Subcutaneous abdominal adipose tissue (tissue), 5 donors: ENCODE data around the gene NEDD9.

Experiments used
- H3K27ac ChIP-seq: one replicate; pipeline ENCODE4 v1.7.0; 2013; ENCODE audit warnings: low read depth, mild to moderate bottlenecking, inconsistent platforms, low read length, moderate library complexity
- H3K27me3 ChIP-seq, 5 donors: one replicate each; pipeline ENCODE4 v1.7.0; 2013; ENCODE audit warnings: low read length in 5 of 5, inconsistent platforms in 1 of 5; ENCODE audit not compliant: control insufficient read depth in 5 of 5, insufficient read depth in 4 of 5
- H3K36me3 ChIP-seq, 5 donors: one replicate each; pipeline ENCODE4 v1.7.0; 2013; ENCODE audit warnings: low read length in 5 of 5; ENCODE audit not compliant: control insufficient read depth in 5 of 5, insufficient read depth in 5 of 5
- H3K4me1 ChIP-seq, 5 donors: one replicate each; pipeline ENCODE4 v1.7.0; 2013; ENCODE audit warnings: low read length in 5 of 5, mild to moderate bottlenecking in 3 of 5, moderate library complexity in 1 of 5; ENCODE audit not compliant: control insufficient read depth in 5 of 5, insufficient read depth in 5 of 5
- H3K4me3 ChIP-seq, 5 donors: one replicate each; pipeline ENCODE4 v1.7.0; 2013; ENCODE audit warnings: low read length in 5 of 5, low read depth in 1 of 5
- H3K9ac ChIP-seq, 5 donors: one replicate each; pipeline ENCODE4 v1.7.0; 2013; ENCODE audit warnings: low read length in 5 of 5, mild to moderate bottlenecking in 4 of 5, moderate library complexity in 3 of 5
- H3K9me3 ChIP-seq, 5 donors: one replicate each; pipeline ENCODE4 v1.7.0; 2013; ENCODE audit warnings: low read length in 5 of 5; ENCODE audit not compliant: control insufficient read depth in 5 of 5
- donor health status: healthy.
- donor health status: healthy.
- donor health status: healthy.
- donor health status: healthy.
- donor health status: healthy.

The NEDD9 gene

GRCh38 chr6:11236076-11236750 is 3.7 kb upstream of the NEDD9 start:
- H3K27ac ChIP-seq = peak overlapping the region; percentile 79
- H3K27me3 ChIP-seq = no peaks in the 10 kb centered on the region
- peaks cover 6 to 43% (median 36%) of the 10 kb centered on the region in 5 donors for H3K4me1 ChIP-seq
- H3K9ac ChIP-seq = no peak overlapping the region
- peak overlapping the region in 1 of 5 donors; percentile 4 for H3K4me3 ChIP-seq
- no peaks in the 10 kb centered on the region for H3K9me3 ChIP-seq
- H3K36me3 ChIP-seq = no peaks in the 10 kb centered on the region

DNA sequence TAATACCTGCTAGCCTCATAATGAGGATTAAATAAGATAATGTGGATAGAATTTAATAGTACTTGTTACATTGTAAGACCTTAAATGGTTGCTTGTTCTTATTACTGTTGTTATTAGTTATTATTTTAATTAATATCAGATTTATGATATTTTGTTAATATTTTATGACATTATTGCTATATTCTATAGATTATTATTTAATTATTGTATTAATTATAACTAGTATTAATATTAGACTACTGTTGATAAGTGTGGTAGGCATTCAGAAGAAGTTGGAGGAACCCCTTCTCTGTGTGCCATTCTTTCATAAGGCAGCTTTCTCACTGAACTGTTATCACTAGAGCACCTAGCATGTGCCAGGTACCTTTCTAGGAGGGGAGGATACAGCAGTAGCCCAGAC is 2.6 kb upstream of the NEDD9 start:
- no peak overlapping the region for H3K27ac ChIP-seq

DNA sequence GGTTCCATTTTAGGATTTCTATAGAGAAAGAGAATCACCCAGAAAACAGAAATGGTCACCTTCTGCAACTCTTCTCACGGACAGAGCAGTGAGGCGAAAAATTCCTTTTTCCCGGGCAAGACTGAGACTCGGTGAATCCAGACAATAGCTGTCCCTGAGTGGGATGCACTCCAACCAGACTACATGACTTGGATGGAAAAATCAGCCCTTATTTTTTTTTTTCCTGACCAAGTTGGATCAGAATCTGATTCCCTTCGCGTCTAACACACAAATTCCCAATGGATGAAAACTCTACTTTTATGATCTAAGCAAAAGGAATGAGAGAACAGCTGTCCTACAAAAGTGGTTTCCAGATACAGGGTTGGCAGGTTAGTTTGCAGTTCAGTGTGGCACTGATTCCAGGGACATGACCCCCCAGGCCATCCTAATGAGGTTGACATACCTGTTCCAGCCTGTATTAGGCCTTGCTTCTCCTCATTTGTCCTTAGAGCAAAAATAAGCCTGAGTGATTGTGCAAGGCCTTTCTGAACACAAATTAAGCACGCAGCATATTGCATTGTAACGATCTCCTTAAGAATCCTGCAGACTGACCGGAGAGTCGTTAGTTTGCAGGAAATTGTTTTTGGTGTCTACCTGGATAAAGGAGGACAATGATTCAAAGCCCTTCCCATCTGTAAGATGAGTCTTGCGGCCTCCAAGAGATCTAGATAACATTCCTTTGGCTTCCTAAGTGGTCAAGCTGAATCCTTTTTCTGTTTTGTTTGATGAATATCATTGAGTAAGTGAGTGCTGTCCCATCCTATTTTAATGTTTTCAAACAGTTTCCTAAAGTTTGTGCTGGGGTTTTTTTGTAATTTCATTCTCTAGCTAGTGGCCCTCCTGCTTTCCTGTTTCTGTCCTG is 1.5 kb upstream of the NEDD9 start:
- Histone ChIP-seq H3K27ac (peak overlapping the region; percentile 92), H3K27me3 (no peaks in the 10 kb centered on the region), H3K9ac (peak overlapping the region in 2 of 5 donors; percentile 90 to 95), H3K4me3 (peak overlapping the region in 2 of 5 donors; percentile 100), H3K36me3 (no peaks in the 10 kb centered on the region), H3K4me1 (peaks cover 6 to 65% (median 49%) of the 10 kb centered on the region in 5 donors), H3K9me3 (no peaks in the 10 kb centered on the region)

More for the DNA sequence above, 2.6 kb upstream of the NEDD9 start:
- Histone ChIP-seq H3K9me3 (no peaks in the 10 kb centered on the region), H3K4me3 (no peak overlapping the region), H3K36me3 (no peaks in the 10 kb centered on the region), H3K27me3 (no peaks in the 10 kb centered on the region), H3K9ac (no peak overlapping the region), H3K4me1 (peaks cover 6 to 53% (median 38%) of the 10 kb centered on the region in 5 donors)

DNA sequence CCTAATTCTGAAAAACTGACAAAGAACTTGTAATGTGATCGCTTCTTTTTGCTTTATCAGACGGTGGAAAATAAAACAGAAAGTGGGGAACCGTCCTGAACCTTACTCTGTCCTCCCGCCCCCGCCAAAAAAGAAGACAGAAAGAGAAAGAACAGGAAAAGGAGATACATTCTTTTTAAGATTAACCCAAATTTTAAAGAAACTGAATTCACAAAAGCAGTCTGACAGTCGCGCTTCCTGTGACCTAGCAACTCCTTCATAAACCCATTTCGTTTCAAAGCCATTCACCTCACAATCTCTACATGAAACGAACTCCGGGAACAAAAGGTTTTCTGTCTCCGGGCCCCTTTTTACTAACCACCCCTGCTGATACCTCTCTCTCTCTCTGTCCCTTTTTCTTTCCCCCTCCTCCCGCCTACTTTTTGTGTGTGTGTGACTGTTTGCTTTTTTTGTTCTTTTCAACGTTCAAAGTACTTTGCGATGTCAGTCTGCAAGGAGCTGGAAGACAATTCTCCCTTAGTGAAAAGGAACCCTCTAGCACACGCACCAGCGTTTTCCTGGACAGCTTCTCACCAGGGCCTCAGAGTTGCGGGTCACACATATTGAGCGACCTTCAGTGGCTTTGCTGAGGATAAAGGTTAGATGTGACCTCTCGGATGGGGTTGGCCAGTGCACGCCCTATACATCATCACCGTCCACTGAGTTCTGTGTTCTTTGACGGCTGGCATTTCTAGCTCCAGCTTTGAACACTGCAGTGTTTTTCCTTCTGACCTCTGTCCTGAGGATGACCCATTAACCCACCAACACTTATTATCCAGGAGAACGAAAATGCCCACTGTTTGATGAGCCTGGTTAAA is 530 bp upstream of the NEDD9 start:
- Histone ChIP-seq H3K27me3 (no peaks in the 10 kb centered on the region), H3K4me1 (peaks cover 6 to 66% (median 55%) of the 10 kb centered on the region in 5 donors), H3K9me3 (no peaks in the 10 kb centered on the region), H3K36me3 (no peaks in the 10 kb centered on the region), H3K4me3 (peak overlapping the region; percentile 95 to 100 (median 100)), H3K27ac (peak overlapping the region; percentile 92), H3K9ac (peak overlapping the region; percentile 73 to 95 (median 90))

DNA sequence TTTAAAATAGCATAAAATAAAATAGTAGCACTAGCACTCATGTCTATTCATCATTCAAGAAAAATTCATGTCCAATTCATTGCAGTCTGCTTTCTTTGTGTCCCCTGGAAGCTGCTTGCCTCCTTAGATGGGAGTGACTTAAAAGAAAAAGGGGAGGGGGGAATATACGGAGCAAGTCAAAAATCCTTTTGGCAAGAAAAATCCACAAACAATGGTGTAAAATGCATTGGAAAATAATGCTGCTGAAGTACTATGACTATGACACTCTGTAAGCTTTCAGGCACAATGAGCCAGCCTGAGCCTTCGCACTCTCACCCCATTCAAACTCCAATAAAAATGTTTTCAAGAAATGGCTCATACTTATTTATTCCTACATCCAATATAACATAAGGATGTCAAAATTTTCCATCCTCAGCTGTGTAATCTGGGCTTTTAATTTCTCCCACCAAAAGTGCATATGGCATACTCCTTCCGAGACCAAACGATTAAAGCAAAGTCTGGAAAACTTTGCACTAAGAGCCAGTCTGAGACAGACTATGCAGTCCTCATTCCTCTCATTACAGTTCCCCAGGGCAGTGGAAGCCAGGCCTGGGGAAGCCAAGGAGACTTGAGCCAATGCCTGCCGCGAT is 790 bp downstream of the NEDD9 start:
- H3K4me1 ChIP-seq = peaks cover 6 to 75% (median 55%) of the 10 kb centered on the region in 5 donors
- no peaks in the 10 kb centered on the region for H3K27me3 ChIP-seq
- peak overlapping the region; percentile 84 to 96 (median 91) for H3K9ac ChIP-seq
- H3K4me3 ChIP-seq = peak overlapping the region; percentile 95 to 100 (median 100)
- peak overlapping the region; percentile 92 for H3K27ac ChIP-seq
- H3K9me3 ChIP-seq = no peaks in the 10 kb centered on the region
- no peaks in the 10 kb centered on the region for H3K36me3 ChIP-seq

GRCh38 chr6:11231108-11231463 is 1.4 kb downstream of the NEDD9 start:
- no peaks in the 10 kb centered on the region for H3K9me3 ChIP-seq
- peak overlapping the region; percentile 95 to 100 (median 100) for H3K4me3 ChIP-seq
- peak overlapping the region; percentile 84 to 96 (median 91) for H3K9ac ChIP-seq
- H3K27me3 ChIP-seq = no peaks in the 10 kb centered on the region
- H3K36me3 ChIP-seq = peaks cover 0 to 1% (median 0%) of the 10 kb centered on the region in 5 donors
- peak overlapping the region; percentile 92 for H3K27ac ChIP-seq
- H3K4me1 ChIP-seq = peaks cover 6 to 69% (median 52%) of the 10 kb centered on the region in 5 donors

GRCh38 chr6:11230158-11231107 is 2.0 kb downstream of the NEDD9 start:
- Histone ChIP-seq H3K9me3 (no peaks in the 10 kb centered on the region), H3K4me1 (peaks cover 6 to 63% (median 54%) of the 10 kb centered on the region in 5 donors), H3K4me3 (peak overlapping the region; percentile 95 to 100 (median 100)), H3K27me3 (no peaks in the 10 kb centered on the region), H3K27ac (peak overlapping the region; percentile 92), H3K9ac (peak overlapping the region; percentile 84 to 96 (median 91)), H3K36me3 (peaks cover 0 to 2% (median 0%) of the 10 kb centered on the region in 5 donors)

DNA sequence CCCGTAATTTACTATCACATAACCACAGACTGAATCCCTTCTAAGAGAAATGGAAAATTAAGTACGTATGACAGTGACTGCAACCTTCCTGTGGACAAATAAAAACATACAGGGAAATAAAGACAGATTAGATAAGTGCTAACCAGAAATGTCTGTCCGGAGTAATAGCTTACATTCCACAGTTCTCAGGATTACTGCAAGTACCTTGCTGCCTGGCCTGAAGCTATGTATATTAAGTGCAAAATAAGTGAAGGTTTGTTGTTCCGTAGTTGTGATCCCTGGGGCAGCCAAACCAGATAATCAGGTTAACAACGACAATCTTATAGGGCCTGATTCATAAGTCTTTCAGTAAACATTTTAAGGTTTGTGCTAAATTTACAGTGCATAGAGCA is 2.8 kb downstream of the NEDD9 start:
- Histone ChIP-seq H3K4me1 (peaks cover 6 to 70% (median 61%) of the 10 kb centered on the region in 5 donors), H3K9ac (peak overlapping the region; percentile 51 to 95 (median 84)), H3K4me3 (peak overlapping the region; percentile 95 to 100 (median 100)), H3K9me3 (no peaks in the 10 kb centered on the region), H3K27ac (peak overlapping the region; percentile 92), H3K36me3 (peaks cover 0 to 2% (median 0%) of the 10 kb centered on the region in 5 donors), H3K27me3 (no peaks in the 10 kb centered on the region)
